HCT116 (cell line): Measurements from ENCODE around the gene C11orf58. TPM values are rescaled to one million over a fixed set of nuclear protein-coding genes. Genes with fewer than 3 reads are reported as not detected.

Experiments
- ATAC-seq: fragments of 200-7000 bp; cut with Tn5 transposase; 2 replicates; pipeline ENCODE4 v1.9.1; 2020; ENCODE audit warnings: mild to moderate bottlenecking, moderate library complexity
- BruUV-seq: library from RNA; stranded (reverse); fragments of 400-500 nt; replicated peaks from 2 replicates; lab custom pipeline; 2021; lab: Mats Ljungman, UMichigan
- CTCF ChIA-PET: fragments of 300-600 bp; sonication (Branson Sonifier 250); formaldehyde crosslinking; loops from one replicate; lab custom pipeline; 2021; ENCODE audit warnings: antibody characterized with exemption; lab: Charles Lee
- POLR2A ChIA-PET: fragments of 300-600, 350-600 bp; sonication (Branson Sonifier 250); formaldehyde crosslinking; loops from one replicate; lab custom pipeline; 2021; ENCODE audit warnings: antibody characterized with exemption; lab: Charles Lee
- RAD21 ChIA-PET, 2 experiments: fragments of 300-600 bp; sonication (Branson Sonifier 250); formaldehyde crosslinking; loops; one replicate each; lab custom pipeline; 2023; ENCODE audit warnings: low total read pairs in 2 of 2; ENCODE audit not compliant: uncharacterized antibody in 2 of 2, unreplicated experiment in 2 of 2, low non-redundant PET in 1 of 2; lab: Charles Lee
- DNase-seq: peaks from one replicate; pipeline ENCODE4 v3.0.0-alpha.2; 2010; ENCODE audit warnings: low read depth, low spot score
- H2AFZ ChIP-seq: fragments of 200-600 bp; shearing (Covaris generic), sonication (generic); 2 replicates; pipeline ENCODE4 v1.6.1; 2017; ENCODE audit warnings: low read depth, mixed run types, mixed read lengths, antibody characterized with exemption, low read length; ENCODE audit not compliant: poor library complexity, severe bottlenecking
- H3K27ac ChIP-seq: 2 replicates; pipeline ENCODE4 v1.5.1; 2012; ENCODE audit warnings: low read depth, low read length
- H3K27me3 ChIP-seq: fragments of 200-600 bp; sonication (generic); 2 replicates; pipeline ENCODE4 v1.6.1; 2016; ENCODE audit warnings: mixed run types, low read length, mixed read lengths; ENCODE audit not compliant: insufficient read depth
- H3K36me3 ChIP-seq, 2 experiments: fragments of 200-500 bp in 1 of 2; fragments of 200-600 bp in 1 of 2; sonication (Bioruptor generic) in 1 of 2; sonication (generic) in 1 of 2; 2 replicates each; pipeline versions ENCODE4 v1.5.1 to v1.6.1; 2014 to 2016; ENCODE audit warnings: low read length in 2 of 2, inconsistent platforms in 1 of 2, mixed read lengths in 1 of 2, mixed run types in 1 of 2; ENCODE audit not compliant: insufficient read depth in 2 of 2, control insufficient read depth in 1 of 2
- H3K4me1 ChIP-seq, 2 experiments: fragments of 200-600 bp in 1 of 2; sonication (generic) in 1 of 2; 2 replicates each; pipeline versions ENCODE4 v1.5.1 to v1.6.1; 2012 to 2017; ENCODE audit warnings: low read length in 2 of 2, inconsistent platforms in 1 of 2, mild to moderate bottlenecking in 1 of 2, mixed read lengths in 1 of 2, mixed run types in 1 of 2, moderate library complexity in 1 of 2; ENCODE audit not compliant: insufficient read depth in 2 of 2, control insufficient read depth in 1 of 2
- H3K4me2 ChIP-seq: fragments of 200-600 bp; sonication (generic); 2 replicates; pipeline ENCODE4 v1.6.1; 2017; ENCODE audit warnings: mixed run types, low read length, mixed read lengths
- H3K4me3 ChIP-seq, 2 experiments: fragments of 200-600 bp in 1 of 2; sonication (generic) in 1 of 2; replicated peaks in 1 of 2; 2 replicates each; pipeline ENCODE4 v1.5.1; 2011 to 2016; ENCODE audit warnings: low read length in 2 of 2, control low read depth in 1 of 2, low read depth in 1 of 2, mild to moderate bottlenecking in 1 of 2, mixed read lengths in 1 of 2, mixed run types in 1 of 2
- H3K79me2 ChIP-seq: fragments of 200-600 bp; sonication (generic); 2 replicates; pipeline ENCODE4 v1.6.1; 2017; ENCODE audit warnings: mild to moderate bottlenecking, mixed run types, low read length, moderate library complexity, mixed read lengths; ENCODE audit not compliant: insufficient read depth
- H3K9ac ChIP-seq: fragments of 200-600 bp; sonication (generic); 2 replicates; pipeline ENCODE4 v1.6.1; 2016; ENCODE audit warnings: low read length, mixed read lengths
- H3K9me2 ChIP-seq: fragments of 200-600 bp; sonication (generic), shearing (Covaris generic); 2 replicates; pipeline ENCODE4 v1.6.1; 2017; ENCODE audit warnings: mixed run types, mild to moderate bottlenecking, moderate library complexity; ENCODE audit not compliant: insufficient read depth
- H3K9me3 ChIP-seq, 2 experiments: fragments of 200-500 bp in 1 of 2; fragments of 200-600 bp in 1 of 2; sonication (Bioruptor generic) in 1 of 2; sonication (generic) in 1 of 2; 2 replicates each; pipeline ENCODE4 v1.6.1; 2014 to 2017; ENCODE audit warnings: low read length in 2 of 2, mixed read lengths in 2 of 2, inconsistent platforms in 1 of 2, low read depth in 1 of 2, mild to moderate bottlenecking in 1 of 2, mixed run types in 1 of 2, moderate library complexity in 1 of 2; ENCODE audit not compliant: control insufficient read depth in 1 of 2, insufficient read depth in 1 of 2
- H4K20me1 ChIP-seq: fragments of 200-600 bp; sonication (generic), shearing (Covaris generic); 2 replicates; pipeline ENCODE4 v1.6.1; 2017; ENCODE audit warnings: mixed run types, mild to moderate bottlenecking, moderate library complexity; ENCODE audit not compliant: insufficient read depth
- ATF3 ChIP-seq: IDR thresholded peaks from 2 replicates; pipeline ENCODE4 v1.6.1; 2012
- CBX3 ChIP-seq: IDR thresholded peaks from 2 replicates; pipeline ENCODE4 v1.6.1; 2012; ENCODE audit warnings: low read depth
- CTCF ChIP-seq, 3 experiments: fragments of 200-600 bp in 1 of 3; sonication (generic) in 1 of 3; IDR thresholded peaks in 2 of 3; conservative IDR thresholded peaks in 1 of 3; 2 replicates each; pipeline ENCODE4 v1.5.1; 2012 to 2017; ENCODE audit warnings: low read depth in 2 of 3, low read length in 2 of 3, antibody characterized with exemption in 1 of 3, borderline replicate concordance in 1 of 3, control low read depth in 1 of 3, mild to moderate bottlenecking in 1 of 3, mixed read lengths in 1 of 3, mixed run types in 1 of 3, moderate library complexity in 1 of 3; ENCODE audit not compliant: insufficient read depth in 1 of 3
- EGR1 ChIP-seq: IDR thresholded peaks from 2 replicates; pipeline ENCODE4 v1.6.1; 2012; ENCODE audit warnings: low read depth
- ELF1 ChIP-seq: IDR thresholded peaks from 2 replicates; pipeline ENCODE4 v1.6.1; 2012; ENCODE audit warnings: low read depth, borderline replicate concordance
- EZH2 ChIP-seq: fragments of 200-600 bp; sonication (generic); IDR thresholded peaks from 2 replicates; pipeline ENCODE4 v1.6.1; 2017; ENCODE audit warnings: antibody characterized with exemption, mixed run types
- POLR2AphosphoS5 ChIP-seq: IDR thresholded peaks from 2 replicates; pipeline ENCODE4 v1.6.1; 2011; ENCODE audit warnings: mild to moderate bottlenecking, low read depth, low read length, moderate library complexity
- RAD21 ChIP-seq: IDR thresholded peaks from 2 replicates; pipeline ENCODE4 v1.6.1; 2012; ENCODE audit warnings: low read depth, mild to moderate bottlenecking
- REST ChIP-seq: IDR thresholded peaks from 2 replicates; pipeline ENCODE4 v1.6.1; 2012; ENCODE audit warnings: low read depth
- ZBTB33 ChIP-seq: IDR thresholded peaks from 2 replicates; pipeline ENCODE4 v1.6.1; 2011; ENCODE audit warnings: mild to moderate bottlenecking, low read length, moderate library complexity; ENCODE audit not compliant: insufficient replicate concordance; ENCODE audit errors: extremely low read depth
- intact Hi-C: fragments of 100-400 bp; cut with micrococcal nuclease; formaldehyde crosslinking; loops from 2 replicates; pipeline ENCODE4 v1.10.0; 2022
- total RNA-seq: library from RNA; stranded (reverse); gene quantifications from one replicate; pipeline ENCODE4 v1.2.1, GENCODE V29; 2021; ENCODE audit not compliant: unreplicated experiment

C11orf58 gene
- total RNA-seq, 1 experiment from 2014 or later: 108 TPM

- no peak for TF ChIP-seq CTCF (IDR thresholded peaks at IDR 0.05 in 2 of 3, conservative IDR thresholded peaks at IDR 0.05 in 1 of 3; ENCODE audit: borderline replicate concordance in 1 of 3, insufficient read depth in 1 of 3, low read depth in 2 of 3, low read length in 2 of 3)
- no peak for TF ChIP-seq ELF1
- TF ChIP-seq, all 23 proteins: peak for 0
Measured at GRCh38 chr11:16797776-16798175, 59.3 kb downstream of the C11orf58 start (continued).

- no peaks in the 10 kb centered on the region for H3K9me2 ChIP-seq
- H3K4me3 ChIP-seq: no peak overlapping the region
- H3K27ac ChIP-seq: no peak overlapping the region
- no peaks in the 10 kb centered on the region for H3K4me1 ChIP-seq
- DNase-seq: no peak
- H3K79me2 ChIP-seq: no peaks in the 10 kb centered on the region
- ChIA-PET POLR2A (interaction anchor here (0.6 kb wide), 1 partner anchor 358 kb away, joined by 3 read pairs; no protein-coding TSS in a partner anchor), RAD21 (no interaction called here), CTCF (no interaction called here)
- H3K36me3 ChIP-seq: no peaks in the 10 kb centered on the region
- BruUV-seq: no TSS peak
- H3K27me3 ChIP-seq: no peaks in the 10 kb centered on the region
- H4K20me1 ChIP-seq: no peaks in the 10 kb centered on the region
- TF ChIP-seq ATF3: no peak
- TF ChIP-seq, all 23 proteins: peak for 0
- ATAC-seq: no peak
- no peaks in the 10 kb centered on the region for H3K9me3 ChIP-seq
- H3K9ac ChIP-seq: no peak overlapping the region
- no peak overlapping the region for H2AFZ ChIP-seq
- H3K4me2 ChIP-seq: no peak overlapping the region
- intact Hi-C loops: no loop called here
Measured at GRCh38 chr11:16799221-16799620, 60.8 kb downstream of the C11orf58 start.

GRCh38 chr11:16799890-16800289, 61.4 kb downstream of the C11orf58 start:
- DNase-seq (no peak), ATAC-seq (no peak)
- ChIA-PET POLR2A (no interaction called here), CTCF (no interaction called here), RAD21 (no interaction called here)
- no peaks in the 10 kb centered on the region; the same call in 1 of the 2 replicates for H3K9me2 ChIP-seq
- TF ChIP-seq ZBTB33 (no peak), RAD21 (no peak), CBX3 (no peak), REST (no peak), POLR2AphosphoS5 (no peak), EGR1 (no peak), EZH2 (no peak)
- no peak overlapping the region for H2AFZ ChIP-seq
- BruUV-seq: no TSS peak
- H3K27ac ChIP-seq: no peak overlapping the region
- H3K9me3 ChIP-seq: no peaks in the 10 kb centered on the region
- H3K27me3 ChIP-seq: no peaks in the 10 kb centered on the region
- no peaks in the 10 kb centered on the region for H4K20me1 ChIP-seq
- H3K4me2 ChIP-seq: no peak overlapping the region
- H3K4me3 ChIP-seq: no peak overlapping the region
- H3K79me2 ChIP-seq: no peaks in the 10 kb centered on the region
- no peak overlapping the region for H3K9ac ChIP-seq
- H3K4me1 ChIP-seq: no peaks in the 10 kb centered on the region
- intact Hi-C loops: no loop called here
- H3K36me3 ChIP-seq: no peaks in the 10 kb centered on the region
